Ascending aorta (tissue), 2 donors: ENCODE data around the gene KCNJ16. TPM values are rescaled to one million over a fixed set of nuclear protein-coding genes. Genes with fewer than 3 reads are reported as not detected.

Source experiments
- DNase-seq, 2 donors: peaks; one replicate each; pipeline ENCODE4 v3.0.0-alpha.2; 2019; ENCODE audit warnings: low spot score in 2 of 2
- H3K27ac ChIP-seq, 2 donors: fragments of 200-600 bp; sonication (generic); one replicate each; pipeline ENCODE4 v1.5.1; 2016 to 2017; ENCODE audit warnings: mild to moderate bottlenecking in 1 of 2
- H3K27me3 ChIP-seq: fragments of 200-600 bp; sonication (generic); one replicate; pipeline ENCODE4 v1.5.1; 2017
- H3K36me3 ChIP-seq, 2 donors: fragments of 200-600 bp; sonication (generic); one replicate each; pipeline ENCODE4 v1.5.1; 2016
- H3K4me1 ChIP-seq, 2 donors: fragments of 200-600 bp; sonication (generic); one replicate each; pipeline ENCODE4 v1.5.1; 2016 to 2017; ENCODE audit warnings: mild to moderate bottlenecking in 1 of 2
- H3K4me3 ChIP-seq, 2 donors: fragments of 200-600 bp; sonication (generic); one replicate each; pipeline ENCODE4 v1.5.1; 2016 to 2017; ENCODE audit warnings: mild to moderate bottlenecking in 1 of 2
- H3K9me3 ChIP-seq, 2 donors: fragments of 200-600 bp; sonication (generic); one replicate each; pipeline ENCODE4 v1.5.1; 2016
- CTCF ChIP-seq, 3 experiments: fragments of 200-600 bp in 2 of 3; fragments of 450-650 bp in 1 of 3; sonication (generic) in 2 of 3; IDR thresholded peaks; one replicate each; pipeline ENCODE4 v1.5.1; 2016 to 2019; ENCODE audit warnings: antibody characterized with exemption in 3 of 3, mild to moderate bottlenecking in 1 of 3, moderate library complexity in 1 of 3
- intact Hi-C: fragments of 100-400 bp; cut with DNase I; formaldehyde crosslinking; loops from one replicate; pipeline ENCODE4 v1.15.1; 2023
- total RNA-seq: library from RNA; depleted of rRNA; stranded (reverse); fragments of >200 nt; gene quantifications from one replicate; pipeline ENCODE4 v1.1.0, GENCODE V29; 2016

The KCNJ16 gene
- total RNA-seq, 1 donor from 2014 or later = not detected

GRCh38 chr17:70134777-70135176 lies 59.8 kb downstream of the KCNJ16 start:
- H3K36me3 ChIP-seq = no peaks in the 10 kb centered on the region
- no peaks in the 10 kb centered on the region for H3K27me3 ChIP-seq
- H3K27ac ChIP-seq = no peak overlapping the region
- H3K4me3 ChIP-seq = no peak overlapping the region
- no peak for DNase-seq
- no peak for TF ChIP-seq CTCF (IDR thresholded peaks at IDR 0.05)
- peaks cover 0 to 3% of the 10 kb centered on the region in 2 donors for H3K4me1 ChIP-seq
- H3K9me3 ChIP-seq = no peaks in the 10 kb centered on the region
- intact Hi-C loops = no loop called here

GRCh38 chr17:70136131-70136530 lies 61.1 kb downstream of the KCNJ16 start:
- H3K27ac ChIP-seq = no peak overlapping the region
- peaks cover 0 to 3% of the 10 kb centered on the region in 2 donors for H3K4me1 ChIP-seq
- no peaks in the 10 kb centered on the region for H3K27me3 ChIP-seq
- no peaks in the 10 kb centered on the region for H3K9me3 ChIP-seq
- no peaks in the 10 kb centered on the region for H3K36me3 ChIP-seq
- no peak overlapping the region for H3K4me3 ChIP-seq
- intact Hi-C loops = no loop called here
- no peak for DNase-seq
- no peak for TF ChIP-seq CTCF (IDR thresholded peaks at IDR 0.05)

DNA sequence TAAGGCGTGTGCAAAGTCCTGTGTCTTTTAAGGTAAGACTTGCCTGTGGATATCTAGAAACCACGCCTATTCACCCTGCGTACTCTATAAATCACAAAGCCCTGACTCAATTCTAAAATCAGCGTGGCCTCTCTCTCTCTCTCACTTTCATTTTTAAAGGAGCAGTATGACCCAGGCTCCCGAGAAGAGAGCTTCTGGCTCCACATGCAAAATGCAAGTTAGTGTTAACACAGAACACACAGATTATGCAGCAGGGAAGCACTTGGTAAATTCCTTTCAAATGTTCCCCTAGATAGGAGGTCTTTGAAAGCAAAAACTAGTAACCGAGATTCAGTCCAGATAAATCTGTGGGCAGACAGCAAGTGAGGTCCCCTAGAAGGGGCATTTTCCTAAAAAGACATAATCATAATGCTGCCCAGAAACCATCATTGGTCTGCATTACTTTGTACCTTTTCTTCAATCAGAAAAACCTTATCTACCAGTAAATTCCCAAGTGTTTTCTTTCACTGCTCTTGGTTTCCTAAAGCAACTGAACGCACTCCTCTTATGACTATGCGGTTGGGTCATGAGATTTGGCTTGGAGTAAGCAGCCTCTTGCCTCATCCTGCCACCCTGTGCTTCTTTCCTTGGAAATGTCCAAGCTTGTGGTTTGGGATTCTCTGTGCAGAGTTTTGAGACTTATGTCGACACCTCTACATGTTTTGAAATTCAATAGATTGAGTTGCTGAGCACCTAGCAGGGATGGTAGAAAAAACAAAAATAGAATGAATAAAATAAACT lies 62.6 kb downstream of the KCNJ16 start:
- DNase-seq = peak in 1 of 2 donors; percentile 72
- Histone ChIP-seq H3K4me3 (peak overlapping the region; percentile 45 to 63), H3K36me3 (no peaks in the 10 kb centered on the region), H3K27me3 (no peaks in the 10 kb centered on the region), H3K4me1 (peaks cover 0 to 3% of the 10 kb centered on the region in 2 donors), H3K27ac (peak overlapping the region; percentile 57 to 74), H3K9me3 (no peaks in the 10 kb centered on the region)
- intact Hi-C loops = no loop called here
- no peak for TF ChIP-seq CTCF (IDR thresholded peaks at IDR 0.05)

DNA sequence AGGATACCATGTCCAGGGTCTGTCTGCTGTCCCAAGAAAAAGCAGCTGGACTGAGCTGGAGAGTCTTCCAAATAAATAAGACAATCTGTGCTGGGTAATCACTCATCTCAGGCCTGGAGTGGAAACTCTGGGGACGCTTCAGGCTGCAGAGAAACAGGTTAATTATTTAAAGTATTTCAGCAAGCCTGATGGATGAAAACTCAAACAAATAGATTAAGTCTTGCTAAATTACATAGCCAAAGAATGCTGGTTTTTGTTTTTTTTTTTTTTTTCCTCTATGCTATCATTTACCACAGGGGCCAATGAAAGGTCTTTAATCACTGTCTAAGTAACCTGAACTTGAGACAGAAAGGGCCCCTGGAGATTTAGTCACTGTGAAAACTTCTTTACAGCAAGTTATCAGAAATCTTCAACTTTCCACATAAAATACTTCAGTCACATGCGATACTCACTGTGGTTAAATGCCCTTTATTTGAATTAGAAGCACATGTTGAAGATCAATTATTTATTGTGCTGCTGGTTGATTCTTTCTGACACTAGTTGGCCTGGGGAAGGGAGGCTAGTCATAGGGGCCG lies 63.4 kb downstream of the KCNJ16 start:
- Histone ChIP-seq H3K27me3 (no peaks in the 10 kb centered on the region), H3K9me3 (no peaks in the 10 kb centered on the region), H3K27ac (peak overlapping the region; percentile 57 to 74), H3K36me3 (no peaks in the 10 kb centered on the region), H3K4me3 (peak overlapping the region in 1 of 2 donors; percentile 63), H3K4me1 (peaks cover 0 to 3% of the 10 kb centered on the region in 2 donors)
- no peak for TF ChIP-seq CTCF (IDR thresholded peaks at IDR 0.05)
- intact Hi-C loops = no loop called here
- no peak for DNase-seq

- intact Hi-C loops = no loop called here
- Histone ChIP-seq H3K9me3 (no peaks in the 10 kb centered on the region), H3K27ac (no peak overlapping the region), H3K4me1 (peaks cover 0 to 3% of the 10 kb centered on the region in 2 donors), H3K4me3 (no peak overlapping the region), H3K36me3 (no peaks in the 10 kb centered on the region), H3K27me3 (no peaks in the 10 kb centered on the region)
- no peak for TF ChIP-seq CTCF (IDR thresholded peaks at IDR 0.05)
- no peak for DNase-seq
These were observed 64.5 kb downstream of the KCNJ16 start for GRCh38 chr17:70139449-70139993.
